ENCODE results near the gene HTR2C.

- TF ChIP-seq CTCF (IDR thresholded peaks at IDR 0.05; ENCODE audit: poor library complexity, severe bottlenecking) (no peak), EZH2 (IDR thresholded peaks at IDR 0.05; ENCODE audit: borderline replicate concordance, insufficient read depth, low read length, poor library complexity, severe bottlenecking) (no peak)
Observed at GRCh38 chrX:114905251-114905650, 321.4 kb downstream of the HTR2C start.

All from neural cell (in vitro differentiated cells).